SK-N-MC (cell line): ENCODE results near the gene PPEF2.

ENCODE experiments used
- DNase-seq: peaks from one replicate; pipeline ENCODE4 v3.0.0-alpha.2; 2011; ENCODE audit warnings: low read depth, low spot score
- H3K27ac ChIP-seq: fragments of 200-600 bp; sonication (generic); 2 replicates; pipeline ENCODE4 v1.5.1; 2016; ENCODE audit warnings: mixed run types
- H3K36me3 ChIP-seq: fragments of 200-600 bp; sonication (generic); 2 replicates; pipeline ENCODE4 v1.6.1; 2017; ENCODE audit warnings: antibody characterized with exemption, low read length, mixed read lengths; ENCODE audit not compliant: insufficient read depth
- H3K4me3 ChIP-seq: fragments of 200-600 bp; sonication (generic); 2 replicates; pipeline ENCODE4 v1.5.1; 2016
- H3K9ac ChIP-seq: fragments of 200-600 bp; sonication (generic); 2 replicates; pipeline ENCODE4 v1.8.0; 2017; ENCODE audit warnings: mixed run types, mixed read lengths; ENCODE audit not compliant: insufficient read length
- H3K9me3 ChIP-seq: fragments of 200-600 bp; sonication (generic); 2 replicates; pipeline ENCODE4 v1.6.1; 2017; ENCODE audit warnings: low read depth, mild to moderate bottlenecking, antibody characterized with exemption, low read length, moderate library complexity, mixed read lengths
- EZH2 ChIP-seq: fragments of 200-600 bp; sonication (generic); IDR thresholded peaks from one replicate; pipeline ENCODE4 v1.6.1; 2017; ENCODE audit warnings: antibody characterized with exemption
- FOXP2 ChIP-seq: optimal IDR thresholded peaks from 2 replicates; pipeline ENCODE3; 2011; ENCODE audit warnings: mild to moderate bottlenecking, moderate library complexity; ENCODE audit not compliant: insufficient read depth; ENCODE audit errors: extremely low read length, control extremely low read depth
- POLR2AphosphoS5 ChIP-seq: IDR thresholded peaks from 2 replicates; pipeline ENCODE4 v1.6.1; 2012; ENCODE audit warnings: mild to moderate bottlenecking, low read depth, low read length, borderline replicate concordance

Gene PPEF2

GRCh38 chr4:75907966-75908365 is 5.7 kb upstream of the PPEF2 start:
- no peak for TF ChIP-seq EZH2
- no peak for TF ChIP-seq POLR2AphosphoS5
- no peak for TF ChIP-seq FOXP2
- Histone ChIP-seq H3K4me3 (no peak overlapping the region), H3K36me3 (no peaks in the 10 kb centered on the region), H3K27ac (peak overlapping the region; percentile 26; the same call in 1 of the 2 replicates), H3K9ac (no peak overlapping the region), H3K9me3 (no peaks in the 10 kb centered on the region)
- no peak for DNase-seq

- TF ChIP-seq FOXP2, result no peak
- no peak for TF ChIP-seq POLR2AphosphoS5
- no peak for TF ChIP-seq EZH2
- H3K27ac ChIP-seq, result no peak overlapping the region
- no peak overlapping the region for H3K4me3 ChIP-seq
- DNase-seq, result no peak
- H3K9me3 ChIP-seq, result no peaks in the 10 kb centered on the region
- H3K36me3 ChIP-seq, result no peaks in the 10 kb centered on the region
- no peak overlapping the region for H3K9ac ChIP-seq
Measured at GRCh38 chr4:75904076-75904475, 1.8 kb upstream of the PPEF2 start.

GRCh38 chr4:75898536-75898935 is 3.7 kb downstream of the PPEF2 start:
- Histone ChIP-seq H3K4me3 (no peak overlapping the region), H3K36me3 (no peaks in the 10 kb centered on the region), H3K27ac (no peak overlapping the region), H3K9ac (no peak overlapping the region), H3K9me3 (0 out of 2 replicates have a peak, but pooled peaks cover 4% of the 10 kb centered on the region)
- no peak for DNase-seq
- TF ChIP-seq FOXP2 (no peak), EZH2 (no peak), POLR2AphosphoS5 (no peak)

GRCh38 chr4:75895744-75896314 is 6.4 kb downstream of the PPEF2 start:
- no peak for TF ChIP-seq FOXP2
- no peak for TF ChIP-seq POLR2AphosphoS5
- no peak for TF ChIP-seq EZH2
- no peak for DNase-seq
- H3K36me3 ChIP-seq, result no peaks in the 10 kb centered on the region
- H3K9me3 ChIP-seq, result 0 out of 2 replicates have a peak, but pooled peaks cover 4% of the 10 kb centered on the region
- H3K27ac ChIP-seq, result no peak overlapping the region
- no peak overlapping the region for H3K9ac ChIP-seq
- H3K4me3 ChIP-seq, result no peak overlapping the region

GRCh38 chr4:75892508-75892907 is 9.7 kb downstream of the PPEF2 start:
- Histone ChIP-seq H3K4me3 (no peak overlapping the region), H3K9ac (no peak overlapping the region), H3K9me3 (no peaks in the 10 kb centered on the region), H3K27ac (no peak overlapping the region), H3K36me3 (no peaks in the 10 kb centered on the region)
- TF ChIP-seq EZH2 (no peak), FOXP2 (no peak), POLR2AphosphoS5 (no peak)
- DNase-seq, result no peak

GRCh38 chr4:75891611-75892010 is 10.6 kb downstream of the PPEF2 start:
- Histone ChIP-seq H3K9ac (no peak overlapping the region), H3K27ac (no peak overlapping the region), H3K9me3 (no peaks in the 10 kb centered on the region), H3K4me3 (no peak overlapping the region), H3K36me3 (no peaks in the 10 kb centered on the region)
- DNase-seq, result no peak
- TF ChIP-seq FOXP2, result no peak
- TF ChIP-seq EZH2, result no peak
- TF ChIP-seq POLR2AphosphoS5, result no peak

GRCh38 chr4:75889537-75890199 is 12.6 kb downstream of the PPEF2 start:
- H3K9me3 ChIP-seq, result no peaks in the 10 kb centered on the region
- no peak for DNase-seq
- H3K4me3 ChIP-seq, result no peak overlapping the region
- no peak overlapping the region for H3K27ac ChIP-seq
- no peak for TF ChIP-seq POLR2AphosphoS5
- no peak for TF ChIP-seq EZH2
- TF ChIP-seq FOXP2, result no peak
- H3K9ac ChIP-seq, result no peak overlapping the region
- H3K36me3 ChIP-seq, result no peaks in the 10 kb centered on the region

GRCh38 chr4:75886104-75886503 is 16.1 kb downstream of the PPEF2 start:
- Histone ChIP-seq H3K4me3 (no peak overlapping the region), H3K27ac (no peak overlapping the region), H3K9me3 (no peaks in the 10 kb centered on the region), H3K9ac (no peak overlapping the region), H3K36me3 (no peaks in the 10 kb centered on the region)
- DNase-seq, result no peak
- no peak for TF ChIP-seq EZH2
- TF ChIP-seq FOXP2, result no peak
- TF ChIP-seq POLR2AphosphoS5, result no peak
